GM19324 (cell line): ENCODE data around the gene WDR81.
"Not testable (repeated sequence)": the region's sequence is repeated elsewhere in the genome, so short reads cannot be mapped to it uniquely, and the experiment has no call there.

ENCODE experiments used
- ATAC-seq: cut with Tn5 transposase; IDR thresholded peaks from one replicate; pipeline ENCODE4 v1.9.1; 2021; ENCODE audit warnings: mild to moderate bottlenecking, moderate library complexity; ENCODE audit not compliant: unreplicated experiment, low FRiP score

WDR81 gene

GRCh38 chr17:1712271-1712670 lies 12.2 kb upstream of the WDR81 start:
- ATAC-seq, result no peak

DNA sequence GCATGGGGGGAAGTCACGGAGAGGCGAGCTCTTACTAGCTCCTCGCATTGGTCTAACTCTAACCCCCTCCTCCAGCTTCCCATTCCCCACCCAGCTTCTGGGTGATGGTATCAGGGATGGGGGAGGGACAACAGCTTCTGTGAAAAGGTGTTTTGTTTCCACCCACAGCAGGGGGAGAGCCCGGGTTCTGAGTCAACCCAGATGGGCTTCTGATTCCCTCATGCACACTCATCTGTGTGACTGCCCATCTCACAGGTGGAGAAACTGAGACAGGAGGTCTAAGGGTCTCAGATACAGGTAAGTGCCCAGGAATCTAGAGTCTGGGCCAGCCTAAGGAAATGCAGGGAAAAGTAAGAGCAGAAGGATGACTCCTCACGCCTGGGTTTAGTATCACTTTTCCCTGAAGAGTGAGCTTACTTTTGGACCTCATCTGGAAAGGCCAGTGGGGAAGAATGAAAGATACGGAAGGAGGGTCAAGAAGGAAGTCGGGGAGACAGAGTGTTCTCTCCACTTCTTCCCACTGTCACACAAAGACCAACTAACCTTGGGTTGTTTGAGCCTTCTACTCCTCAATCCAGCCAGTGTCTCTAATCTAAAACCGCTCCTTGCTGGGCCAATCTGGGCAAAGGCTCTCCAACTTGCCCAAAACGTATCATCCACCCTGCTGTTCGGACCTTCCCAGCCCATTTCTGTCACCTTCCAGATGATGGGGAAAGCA lies 11.2 kb upstream of the WDR81 start:
- ATAC-seq, result no peak

DNA sequence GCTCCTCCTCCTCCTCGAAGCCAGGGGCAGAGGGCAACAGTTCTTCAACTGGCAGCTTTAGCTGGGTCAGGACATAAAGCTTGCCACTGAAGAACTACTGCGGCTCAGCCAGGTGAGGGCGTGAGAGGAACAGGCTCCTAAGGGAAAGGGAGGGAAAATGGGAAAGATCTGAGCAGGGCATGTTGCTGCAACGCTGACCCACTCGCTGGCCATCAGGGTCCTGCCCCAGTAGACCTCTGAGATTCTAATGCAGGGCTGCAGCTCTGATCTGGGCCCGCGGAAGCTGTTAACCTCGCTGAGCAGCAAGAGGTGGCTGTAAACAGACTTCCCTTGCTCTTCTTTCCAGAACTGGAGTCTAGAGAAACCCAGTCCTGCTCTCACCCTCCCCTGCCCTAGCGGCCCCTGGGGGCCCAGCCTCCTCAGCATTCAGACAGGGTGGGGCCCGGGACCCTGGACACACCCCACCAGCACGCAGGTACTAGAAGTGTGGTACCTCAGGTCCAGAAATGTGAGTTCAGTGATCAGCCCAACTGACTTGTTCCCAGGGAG lies 10.6 kb upstream of the WDR81 start:
- ATAC-seq, result no peak

- no peak for ATAC-seq
These were observed 10.0 kb upstream of the WDR81 start for GRCh38 chr17:1714427-1714979.

DNA sequence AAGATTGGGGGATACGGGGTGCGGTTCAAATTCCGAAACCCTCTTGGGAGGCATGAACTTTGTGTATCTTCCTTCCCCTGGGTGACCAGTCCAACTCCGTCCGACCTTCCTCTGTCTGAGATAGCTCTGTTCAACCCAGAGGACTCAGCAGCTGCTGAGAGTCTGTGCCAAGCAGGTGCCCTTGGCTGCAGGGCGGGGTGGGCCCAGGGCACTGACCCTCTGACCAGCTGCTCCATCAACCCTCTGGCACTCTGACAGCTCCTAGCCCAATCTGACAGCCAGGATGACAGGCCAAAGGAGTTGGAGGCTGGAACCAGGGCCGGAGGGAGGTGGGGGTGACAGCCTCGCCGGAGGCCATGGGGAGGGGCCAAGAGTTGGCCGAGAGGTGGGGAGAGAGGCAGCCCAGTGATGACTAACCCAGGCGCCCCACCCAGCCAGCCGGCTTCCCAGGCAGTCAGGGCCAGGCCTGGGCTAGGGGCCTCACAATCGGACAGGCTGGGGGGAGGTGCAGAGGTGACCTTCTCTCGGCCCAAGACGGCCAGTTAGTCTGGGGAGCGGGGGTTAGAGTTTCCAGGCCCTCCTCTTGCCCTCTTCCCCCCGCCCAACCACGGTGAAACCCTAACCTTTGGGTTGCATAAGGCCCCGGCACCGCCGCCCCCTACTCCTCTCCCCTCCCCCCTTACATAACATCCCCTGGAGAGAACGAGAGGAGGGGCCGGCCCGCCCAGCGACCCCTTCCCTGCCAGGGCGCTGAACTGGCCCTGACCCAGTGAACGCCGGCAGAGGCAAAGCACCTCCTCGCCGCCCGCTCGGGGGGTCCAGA lies 9.3 kb upstream of the WDR81 start:
- no peak for ATAC-seq

GRCh38 chr17:1715803-1716075 lies 8.8 kb upstream of the WDR81 start:
- ATAC-seq, result no peak

DNA sequence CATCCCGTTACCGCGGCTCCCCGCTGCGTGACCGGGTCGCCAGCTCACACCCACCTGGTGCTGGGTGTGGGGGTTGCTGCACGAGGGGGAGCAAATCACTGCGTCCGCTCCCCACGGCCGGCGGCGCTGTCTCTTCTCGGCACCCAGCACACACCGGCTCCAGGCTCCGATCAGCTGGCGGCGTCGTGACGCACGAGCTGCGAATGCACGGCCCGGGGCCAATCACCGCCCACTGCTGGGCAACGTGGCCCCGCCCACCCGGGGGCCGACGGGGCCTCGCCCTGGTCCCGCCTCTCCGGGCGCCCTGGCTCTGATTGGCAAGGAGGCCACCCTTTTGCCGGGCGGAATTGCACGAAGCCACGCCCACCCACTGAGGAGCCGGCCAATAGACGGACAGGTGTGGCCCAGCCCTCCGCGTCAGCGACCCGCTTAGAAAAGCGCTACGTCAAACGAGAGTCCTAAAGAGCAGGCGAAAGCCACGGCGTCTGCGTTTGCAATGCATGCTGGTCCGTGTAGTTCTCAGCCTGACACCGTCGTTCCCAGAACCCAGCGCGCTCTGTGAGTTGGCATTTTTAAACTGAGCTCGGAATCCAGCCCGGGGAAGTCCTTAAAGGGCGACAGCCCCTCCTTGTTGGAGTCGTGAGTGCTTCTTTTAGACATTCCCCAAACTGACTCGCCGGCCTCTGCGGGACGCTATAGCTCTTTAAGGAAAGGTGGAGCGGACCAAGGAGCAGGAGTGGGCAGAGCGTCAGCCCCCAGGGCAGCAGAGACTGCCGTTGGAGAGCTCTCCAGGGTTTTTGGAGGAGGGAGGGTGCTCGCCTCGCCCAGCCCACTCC lies 8.2 kb upstream of the WDR81 start:
- ATAC-seq, result peak; percentile 87

- ATAC-seq, result peak; percentile 39
These were observed 7.4 kb upstream of the WDR81 start for GRCh38 chr17:1716912-1717695.

DNA sequence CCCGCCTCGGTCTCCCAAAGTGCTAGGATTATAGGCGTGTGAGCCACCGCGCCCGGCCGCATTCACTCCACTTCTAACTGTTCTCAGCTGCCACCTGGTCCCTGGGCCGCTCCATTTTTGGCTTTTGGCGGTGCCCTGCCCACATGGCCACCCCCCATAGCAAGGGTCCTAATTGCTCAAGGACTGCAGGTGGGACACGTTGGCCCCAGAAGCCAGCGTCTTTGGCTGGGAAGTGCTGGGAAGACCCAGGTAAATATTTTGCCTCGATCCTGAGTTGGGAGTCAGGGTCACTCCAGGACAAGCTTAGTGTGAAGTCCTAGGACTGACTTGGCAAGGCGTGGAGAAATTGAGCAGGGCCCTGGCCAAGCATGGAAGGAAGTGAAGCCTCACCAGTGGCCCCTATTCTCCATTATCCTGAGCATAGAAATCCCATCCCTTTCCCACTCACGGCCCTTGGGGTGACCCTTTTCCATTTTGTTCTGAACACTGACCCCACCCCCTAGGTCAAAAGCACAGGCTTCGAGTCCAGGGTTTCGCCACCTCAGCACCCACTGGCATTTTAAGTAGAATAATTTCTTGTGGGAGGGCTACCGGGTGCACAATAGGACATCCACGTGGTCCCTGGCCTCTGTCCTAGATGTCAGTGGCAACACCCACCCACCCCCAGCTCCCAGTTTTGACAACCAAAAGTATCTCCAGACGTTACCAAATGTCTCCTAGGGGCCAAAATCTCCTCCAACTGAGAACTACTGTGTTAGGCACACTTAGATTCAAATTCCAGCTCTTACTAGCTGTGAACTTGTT lies 5.9 kb upstream of the WDR81 start:
- no peak for ATAC-seq

GRCh38 chr17:1720856-1721386 lies 3.6 kb upstream of the WDR81 start:
- ATAC-seq, result no peak

GRCh38 chr17:1722022-1722421 lies 2.5 kb upstream of the WDR81 start:
- ATAC-seq, result not testable (repeated sequence)

DNA sequence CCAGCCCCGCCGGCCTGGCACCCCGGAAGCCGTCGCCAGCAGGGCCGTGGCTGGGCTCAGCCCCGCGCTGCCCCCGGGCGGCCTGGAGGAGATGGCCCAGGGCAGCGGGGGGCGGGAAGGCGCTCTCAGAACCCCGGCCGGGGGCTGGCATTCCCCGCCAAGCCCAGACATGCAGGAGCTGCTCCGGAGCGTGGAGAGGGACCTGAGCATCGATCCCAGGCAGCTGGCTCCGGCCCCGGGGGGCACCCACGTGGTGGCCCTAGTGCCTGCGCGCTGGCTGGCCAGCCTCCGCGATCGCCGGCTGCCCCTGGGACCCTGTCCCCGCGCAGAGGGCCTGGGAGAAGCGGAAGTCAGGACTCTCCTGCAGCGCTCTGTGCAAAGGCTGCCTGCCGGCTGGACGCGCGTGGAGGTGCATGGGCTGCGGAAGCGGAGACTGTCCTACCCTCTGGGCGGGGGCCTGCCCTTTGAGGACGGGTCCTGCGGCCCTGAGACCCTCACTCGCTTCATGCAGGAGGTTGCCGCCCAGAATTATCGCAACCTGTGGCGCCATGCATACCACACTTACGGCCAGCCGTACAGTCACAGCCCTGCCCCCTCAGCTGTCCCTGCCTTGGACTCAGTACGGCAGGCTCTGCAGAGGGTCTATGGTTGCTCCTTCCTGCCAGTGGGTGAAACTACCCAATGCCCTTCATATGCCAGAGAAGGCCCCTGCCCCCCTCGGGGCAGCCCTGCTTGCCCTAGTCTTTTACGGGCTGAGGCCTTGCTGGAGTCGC lies 551 bp downstream of the WDR81 start:
- ATAC-seq, result peak; percentile 50

- ATAC-seq, result no peak
These were observed 1.4 kb downstream of the WDR81 start for GRCh38 chr17:1725642-1726511.

- ATAC-seq, result no peak
These were observed 2.2 kb downstream of the WDR81 start for GRCh38 chr17:1726626-1727257.

GRCh38 chr17:1727258-1727789 lies 2.8 kb downstream of the WDR81 start:
- no peak for ATAC-seq

GRCh38 chr17:1727876-1728630 lies 3.5 kb downstream of the WDR81 start:
- no peak for ATAC-seq
